Measurements from ENCODE around the gene KCND3.

DNA sequence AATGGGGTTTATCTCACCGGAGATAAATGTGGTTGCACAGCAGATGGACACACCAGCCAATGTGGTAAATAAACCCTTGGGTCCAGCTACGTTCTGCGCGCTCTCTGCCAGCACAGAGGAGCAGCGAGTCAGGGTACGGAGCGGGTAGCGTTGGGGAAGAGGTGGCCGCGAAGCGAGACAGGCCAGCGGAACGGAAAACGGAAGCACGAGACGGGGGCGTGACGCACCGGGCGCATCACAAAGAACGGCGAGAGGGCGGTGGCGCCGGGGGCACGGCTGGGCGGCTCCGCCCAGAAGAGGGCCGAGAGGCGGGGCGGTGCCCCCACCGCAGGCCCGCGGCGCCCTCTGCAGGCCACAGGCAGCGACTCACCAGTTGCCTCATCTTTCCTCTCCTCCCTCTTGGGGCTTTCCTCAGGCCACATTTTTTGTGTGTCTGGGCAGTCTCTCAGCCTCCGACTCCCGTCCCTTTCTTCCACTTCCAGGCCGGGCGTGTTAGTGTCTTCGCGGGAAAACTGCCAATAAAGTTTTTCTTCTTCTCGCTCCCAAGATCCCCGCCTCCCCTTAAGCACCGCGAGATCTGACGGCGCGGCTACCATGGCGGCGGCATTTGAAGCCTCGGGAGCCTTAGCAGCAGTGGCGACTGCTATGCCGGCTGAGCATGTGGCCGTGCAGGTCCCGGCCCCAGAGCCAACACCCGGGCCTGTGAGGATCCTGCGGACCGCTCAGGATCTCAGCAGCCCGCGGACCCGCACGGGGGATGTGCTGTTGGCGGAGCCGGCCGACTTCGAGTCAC is 233.9 kb downstream of the KCND3 start, which contains the start of gene DDX20:
- peak; percentile 99 for TF ChIP-seq CTCF (IDR thresholded peaks at IDR 0.05; ENCODE audit: low read length)
- no peak for TF ChIP-seq EZH2 (IDR thresholded peaks at IDR 0.05; ENCODE audit: borderline replicate concordance, low read length)
